ENCODE data around the gene GMEB2. TPM values are rescaled to one million over a fixed set of nuclear protein-coding genes. Genes with fewer than 3 reads are reported as not detected.

GMEB2 gene
- total RNA-seq, 1 donor from 2014 or later, result 11.2 TPM

GRCh38 chr20:63551068-63551467 lies 75.8 kb downstream of the GMEB2 start:
- H3K27ac Mint-ChIP-seq (ENCODE audit: unreplicated experiment), result no peak overlapping the region

GRCh38 chr20:63549679-63550282 lies 77.1 kb downstream of the GMEB2 start:
- H3K9me3 Mint-ChIP-seq (ENCODE audit: unreplicated experiment), result no peaks in the 10 kb centered on the region
- no peak overlapping the region for H3K27ac Mint-ChIP-seq (ENCODE audit: unreplicated experiment)
- no peak overlapping the region for H3K4me3 Mint-ChIP-seq (ENCODE audit: unreplicated experiment)
- DNase-seq (ENCODE audit: low spot score), result no peak
- no peaks in the 10 kb centered on the region for H3K36me3 Mint-ChIP-seq (ENCODE audit: low read depth, unreplicated experiment)
- TF ChIP-seq, protein P1, sequence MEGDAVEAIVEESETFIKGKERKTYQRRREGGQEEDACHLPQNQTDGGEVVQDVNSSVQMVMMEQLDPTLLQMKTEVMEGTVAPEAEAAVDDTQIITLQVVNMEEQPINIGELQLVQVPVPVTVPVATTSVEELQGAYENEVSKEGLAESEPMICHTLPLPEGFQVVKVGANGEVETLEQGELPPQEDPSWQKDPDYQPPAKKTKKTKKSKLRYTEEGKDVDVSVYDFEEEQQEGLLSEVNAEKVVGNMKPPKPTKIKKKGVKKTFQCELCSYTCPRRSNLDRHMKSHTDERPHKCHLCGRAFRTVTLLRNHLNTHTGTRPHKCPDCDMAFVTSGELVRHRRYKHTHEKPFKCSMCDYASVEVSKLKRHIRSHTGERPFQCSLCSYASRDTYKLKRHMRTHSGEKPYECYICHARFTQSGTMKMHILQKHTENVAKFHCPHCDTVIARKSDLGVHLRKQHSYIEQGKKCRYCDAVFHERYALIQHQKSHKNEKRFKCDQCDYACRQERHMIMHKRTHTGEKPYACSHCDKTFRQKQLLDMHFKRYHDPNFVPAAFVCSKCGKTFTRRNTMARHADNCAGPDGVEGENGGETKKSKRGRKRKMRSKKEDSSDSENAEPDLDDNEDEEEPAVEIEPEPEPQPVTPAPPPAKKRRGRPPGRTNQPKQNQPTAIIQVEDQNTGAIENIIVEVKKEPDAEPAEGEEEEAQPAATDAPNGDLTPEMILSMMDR (IDR thresholded peaks at IDR 0.05; ENCODE audit: unreplicated experiment), result no peak
- H3K4me1 Mint-ChIP-seq (ENCODE audit: unreplicated experiment), result no peaks in the 10 kb centered on the region
- H3K27me3 Mint-ChIP-seq (ENCODE audit: unreplicated experiment), result peaks cover 2% of the 10 kb centered on the region

More at GRCh38 chr20:63551068-63551467, 75.8 kb downstream of the GMEB2 start:
- TF ChIP-seq, protein P1 (IDR thresholded peaks at IDR 0.05; ENCODE audit: unreplicated experiment), result no peak
- no peaks in the 10 kb centered on the region for H3K4me1 Mint-ChIP-seq (ENCODE audit: unreplicated experiment)
- peaks cover 2% of the 10 kb centered on the region for H3K27me3 Mint-ChIP-seq (ENCODE audit: unreplicated experiment)
- no peaks in the 10 kb centered on the region for H3K36me3 Mint-ChIP-seq (ENCODE audit: low read depth, unreplicated experiment)
- H3K4me3 Mint-ChIP-seq (ENCODE audit: unreplicated experiment), result no peak overlapping the region
- no peak for DNase-seq (ENCODE audit: low spot score)
- H3K9me3 Mint-ChIP-seq (ENCODE audit: unreplicated experiment), result no peaks in the 10 kb centered on the region

DNA sequence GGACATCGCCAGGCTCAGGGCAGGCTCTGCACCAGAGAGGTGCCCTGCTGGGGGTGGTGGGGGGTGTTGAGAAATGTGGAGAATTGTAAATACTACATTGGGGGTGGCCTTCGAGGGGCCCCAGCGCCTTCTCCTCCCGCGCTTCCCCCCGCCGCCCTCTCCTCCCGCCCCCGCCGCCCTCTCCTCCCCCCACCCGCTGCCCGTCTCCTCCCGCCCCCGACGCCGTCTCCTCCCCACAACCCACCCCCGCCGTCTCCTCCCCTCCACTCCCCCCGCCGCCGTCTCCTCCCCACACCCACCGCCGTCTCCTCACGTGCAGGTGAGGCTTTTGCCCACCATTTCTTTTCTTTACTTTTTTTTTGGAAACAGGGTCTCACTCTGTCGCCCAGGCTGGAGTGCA lies 77.9 kb downstream of the GMEB2 start:
- no peaks in the 10 kb centered on the region for H3K4me1 Mint-ChIP-seq (ENCODE audit: unreplicated experiment)
- H3K9me3 Mint-ChIP-seq (ENCODE audit: unreplicated experiment), result no peaks in the 10 kb centered on the region
- H3K4me3 Mint-ChIP-seq (ENCODE audit: unreplicated experiment), result no peak overlapping the region
- TF ChIP-seq, protein P1 (IDR thresholded peaks at IDR 0.05; ENCODE audit: unreplicated experiment), result no peak
- no peak for DNase-seq (ENCODE audit: low spot score)
- no peak overlapping the region for H3K27ac Mint-ChIP-seq (ENCODE audit: unreplicated experiment)
- H3K27me3 Mint-ChIP-seq (ENCODE audit: unreplicated experiment), result peaks cover 2% of the 10 kb centered on the region
- H3K36me3 Mint-ChIP-seq (ENCODE audit: low read depth, unreplicated experiment), result no peaks in the 10 kb centered on the region

DNA sequence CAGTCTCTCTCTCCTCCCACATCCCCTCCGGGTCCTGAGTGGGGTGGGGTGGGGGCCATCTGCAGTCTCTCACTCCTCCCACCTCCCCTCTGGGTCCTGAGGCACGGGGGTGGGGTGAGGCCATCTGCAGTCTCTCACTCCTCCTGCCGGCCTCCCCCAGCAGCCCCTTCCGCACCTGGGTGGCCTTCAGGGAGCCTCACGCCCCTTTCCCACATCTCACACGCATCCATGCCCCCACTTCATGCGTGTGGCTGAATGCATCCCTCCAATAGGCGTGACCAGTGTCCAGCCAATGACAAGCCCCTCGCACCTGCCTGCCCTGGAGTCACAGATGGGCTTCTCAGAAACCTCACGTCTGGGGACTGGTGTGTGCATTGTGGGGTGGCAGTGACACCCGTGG lies 78.4 kb downstream of the GMEB2 start:
- Mint-ChIP-seq H3K27ac (ENCODE audit: unreplicated experiment) (no peak overlapping the region), H3K4me1 (ENCODE audit: unreplicated experiment) (no peaks in the 10 kb centered on the region), H3K4me3 (ENCODE audit: unreplicated experiment) (no peak overlapping the region), H3K9me3 (ENCODE audit: unreplicated experiment) (no peaks in the 10 kb centered on the region), H3K36me3 (ENCODE audit: low read depth, unreplicated experiment) (peaks cover 4% of the 10 kb centered on the region), H3K27me3 (ENCODE audit: unreplicated experiment) (peaks cover 6% of the 10 kb centered on the region)
- TF ChIP-seq, protein P1 (IDR thresholded peaks at IDR 0.05; ENCODE audit: unreplicated experiment), result no peak
- no peak for DNase-seq (ENCODE audit: low spot score)

- Mint-ChIP-seq H3K27me3 (ENCODE audit: unreplicated experiment) (peaks cover 6% of the 10 kb centered on the region), H3K9me3 (ENCODE audit: unreplicated experiment) (no peaks in the 10 kb centered on the region), H3K36me3 (ENCODE audit: low read depth, unreplicated experiment) (peaks cover 5% of the 10 kb centered on the region), H3K4me3 (ENCODE audit: unreplicated experiment) (no peak within 1 kb of the TSS), H3K4me1 (ENCODE audit: unreplicated experiment) (no peaks in the 10 kb centered on the region), H3K27ac (ENCODE audit: unreplicated experiment) (no peak within 1 kb of the TSS)
- no peak for DNase-seq (ENCODE audit: low spot score)
- TF ChIP-seq, protein P1 (IDR thresholded peaks at IDR 0.05; ENCODE audit: unreplicated experiment), result no peak
These were observed 79.0 kb downstream of the GMEB2 start, which contains the start of gene SRMS for GRCh38 chr20:63547725-63548480. Gene SRMS (minus strand): TSS chr20:63547749. CDS start chr20:63547463, 286 bp downstream.

Measured in endothelial cell (in vitro differentiated cells).